ENCODE data around the gene INTS11.
A peak's percentile ranks its signal among the peaks of the same experiment; 100 is the strongest.
"Not testable (repeated sequence)": the region's sequence is repeated elsewhere in the genome, so short reads cannot be mapped to it uniquely, and the experiment has no call there.

INTS11 gene

GRCh38 chr1:1324524-1325287 is at the start of gene INTS11, which contains the start of gene CPTP:
Gene INTS11 (minus strand): TSS chr1:1324660. CDS start chr1:1324608, 52 bp downstream.
Gene CPTP (plus strand): TSS chr1:1324802. CDS start chr1:1326911, 2,109 bp downstream.
- peak; percentile 89 to 94 for DNase-seq (ENCODE audit: low read depth in 2 of 2)

- no peak for DNase-seq (ENCODE audit: low read depth in 2 of 2)
These were observed 49.5 kb upstream of the INTS11 start for GRCh38 chr1:1373815-1374588.

GRCh38 chr1:1373051-1373814 is 48.8 kb upstream of the INTS11 start:
- DNase-seq (ENCODE audit: low read depth in 2 of 2) = no peak

- DNase-seq (ENCODE audit: low read depth in 2 of 2) = peak; percentile 74 to 75
These were observed 47.6 kb upstream of the INTS11 start for GRCh38 chr1:1371746-1372711.

- DNase-seq (ENCODE audit: low read depth in 2 of 2) = no peak
These were observed 46.9 kb upstream of the INTS11 start for GRCh38 chr1:1371364-1371745.

GRCh38 chr1:1370771-1371300 is 46.4 kb upstream of the INTS11 start:
- no peak for DNase-seq (ENCODE audit: low read depth in 2 of 2)

GRCh38 chr1:1370094-1370493 is 45.6 kb upstream of the INTS11 start:
- DNase-seq (ENCODE audit: low read depth in 2 of 2) = not testable (repeated sequence)

- no peak for DNase-seq (ENCODE audit: low read depth in 2 of 2)
These were observed 42.9 kb upstream of the INTS11 start for GRCh38 chr1:1367315-1367714.

- no peak for DNase-seq (ENCODE audit: low read depth in 2 of 2)
These were observed 42.2 kb upstream of the INTS11 start for GRCh38 chr1:1366699-1367066.

- no peak for DNase-seq (ENCODE audit: low read depth in 2 of 2)
These were observed 41.6 kb upstream of the INTS11 start for GRCh38 chr1:1365875-1366698.

GRCh38 chr1:1364266-1364665 is 39.8 kb upstream of the INTS11 start:
- no peak for DNase-seq (ENCODE audit: low read depth in 2 of 2)

GRCh38 chr1:1361982-1362423 is 37.5 kb upstream of the INTS11 start:
- no peak for DNase-seq (ENCODE audit: low read depth in 2 of 2)

- DNase-seq (ENCODE audit: low read depth in 2 of 2) = no peak
These were observed 36.9 kb upstream of the INTS11 start for GRCh38 chr1:1361233-1361981.

- no peak for DNase-seq (ENCODE audit: low read depth in 2 of 2)
These were observed 36.2 kb upstream of the INTS11 start for GRCh38 chr1:1360506-1361169.

- no peak for DNase-seq (ENCODE audit: low read depth in 2 of 2)
These were observed 35.4 kb upstream of the INTS11 start for GRCh38 chr1:1359664-1360468.

- DNase-seq (ENCODE audit: low read depth in 2 of 2) = no peak
These were observed 34.8 kb upstream of the INTS11 start for GRCh38 chr1:1359308-1359663.

- DNase-seq (ENCODE audit: low read depth in 2 of 2) = no peak
These were observed 34.2 kb upstream of the INTS11 start, which contains the start of gene MXRA8 for GRCh38 chr1:1358433-1359271. Gene MXRA8 (minus strand): TSS chr1:1358555. CDS start chr1:1358504, 51 bp downstream.

All from activated CD4-positive, alpha-beta T cell treated with anti-CD3 and anti-CD28 coated beads for 24 hours (primary cell).